NK-92 (cell line): Measurements from ENCODE around the gene SH3BP5.

ENCODE experiments used
- DNase-seq: peaks from one replicate; lab custom pipeline; 2025; ENCODE audit not compliant: unreplicated experiment; lab: John Stamatoyannopoulos, UW

SH3BP5 gene

GRCh38 chr3:15300323-15301078 lies 31.9 kb downstream of the SH3BP5 start:
- DNase-seq: no peak

GRCh38 chr3:15299036-15299435 lies 33.4 kb downstream of the SH3BP5 start:
- no peak for DNase-seq

GRCh38 chr3:15298504-15298903 lies 33.9 kb downstream of the SH3BP5 start:
- DNase-seq: no peak

GRCh38 chr3:15297608-15298350 lies 34.6 kb downstream of the SH3BP5 start:
- DNase-seq: no peak

GRCh38 chr3:15295506-15295905 lies 36.9 kb downstream of the SH3BP5 start:
- DNase-seq: no peak

- no peak for DNase-seq
These were observed 37.5 kb downstream of the SH3BP5 start for GRCh38 chr3:15294929-15295328.

GRCh38 chr3:15292765-15293522 lies 39.4 kb downstream of the SH3BP5 start:
- DNase-seq: no peak

GRCh38 chr3:15291589-15292541 lies 40.5 kb downstream of the SH3BP5 start:
- DNase-seq: no peak

GRCh38 chr3:15290736-15291135 lies 41.6 kb downstream of the SH3BP5 start:
- DNase-seq: no peak

- DNase-seq: no peak
These were observed 42.7 kb downstream of the SH3BP5 start for GRCh38 chr3:15289661-15290060.

- DNase-seq: no peak
These were observed 43.9 kb downstream of the SH3BP5 start for GRCh38 chr3:15288331-15289035.

- no peak for DNase-seq
These were observed 44.6 kb downstream of the SH3BP5 start for GRCh38 chr3:15287565-15288330.

GRCh38 chr3:15286022-15286421 lies 46.4 kb downstream of the SH3BP5 start:
- DNase-seq: no peak

- no peak for DNase-seq
These were observed 48.1 kb downstream of the SH3BP5 start for GRCh38 chr3:15284121-15284889.

GRCh38 chr3:15283702-15284101 lies 48.7 kb downstream of the SH3BP5 start:
- no peak for DNase-seq

GRCh38 chr3:15281817-15282216 lies 50.6 kb downstream of the SH3BP5 start:
- no peak for DNase-seq

- DNase-seq: no peak
These were observed 51.4 kb downstream of the SH3BP5 start for GRCh38 chr3:15280853-15281532.
